A673 (cell line): Measurements from ENCODE around the gene CYP26C1. TPM values are rescaled to one million over a fixed set of nuclear protein-coding genes. Genes with fewer than 3 reads are reported as not detected.
A peak's percentile ranks its signal among the peaks of the same experiment; 100 is the strongest.

ENCODE experiments used
- BruUV-seq: library from RNA; stranded (reverse); fragments of 400-500 nt; replicated peaks from 2 replicates; lab custom pipeline; 2021; lab: Mats Ljungman, UMichigan
- CTCF ChIA-PET: fragments of 300-600 bp; sonication (Branson Sonifier 250); formaldehyde crosslinking; loops from one replicate; lab custom pipeline; 2022; ENCODE audit warnings: antibody characterized with exemption; lab: Charles Lee
- POLR2A ChIA-PET: fragments of 300-600 bp; sonication (Branson Sonifier 250); formaldehyde crosslinking; loops from one replicate; lab custom pipeline; 2022; ENCODE audit warnings: antibody characterized with exemption; ENCODE audit not compliant: low non-redundant PET; lab: Charles Lee
- DNase-seq: peaks from one replicate; pipeline ENCODE4 v3.0.0-alpha.2; 2015; ENCODE audit warnings: low spot score
- H3K27ac ChIP-seq: fragments of 200-600 bp; sonication (generic); 2 replicates; pipeline ENCODE4 v1.5.1; 2016; ENCODE audit warnings: mixed run types, low read depth, mild to moderate bottlenecking, mixed read lengths, antibody characterized with exemption, low read length; ENCODE audit not compliant: poor library complexity, severe bottlenecking
- H3K27me3 ChIP-seq: fragments of 200-600 bp; sonication (generic); replicated peaks from 2 replicates; pipeline ENCODE4 v1.6.1; 2017; ENCODE audit warnings: mixed run types, low read depth, mild to moderate bottlenecking, mixed read lengths, antibody characterized with exemption, low read length; ENCODE audit not compliant: insufficient read depth, poor library complexity
- H3K36me3 ChIP-seq: fragments of 200-600 bp; sonication (generic); 2 replicates; pipeline ENCODE4 v1.6.1; 2016; ENCODE audit warnings: mixed run types, mild to moderate bottlenecking, mixed read lengths, antibody characterized with exemption, low read length; ENCODE audit not compliant: insufficient read depth, poor library complexity, severe bottlenecking
- H3K4me1 ChIP-seq: fragments of 200-600 bp; sonication (generic); 2 replicates; pipeline ENCODE4 v1.6.1; 2017; ENCODE audit warnings: mixed run types, mild to moderate bottlenecking, mixed read lengths, antibody characterized with exemption, low read length; ENCODE audit not compliant: insufficient read depth, poor library complexity, severe bottlenecking
- H3K4me3 ChIP-seq: fragments of 200-600 bp; sonication (generic); 2 replicates; pipeline ENCODE4 v1.5.1; 2016; ENCODE audit warnings: low read depth, mixed run types, mild to moderate bottlenecking, mixed read lengths, low read length; ENCODE audit not compliant: poor library complexity, severe bottlenecking
- H3K9me3 ChIP-seq: fragments of 200-600 bp; sonication (generic); 2 replicates; pipeline ENCODE4 v1.6.1; 2016; ENCODE audit warnings: mixed run types, low read depth, mild to moderate bottlenecking, mixed read lengths, antibody characterized with exemption, low read length; ENCODE audit not compliant: poor library complexity, severe bottlenecking
- CTCF ChIP-seq: fragments of 300-800, 200-600 bp; sonication (generic); conservative IDR thresholded peaks from 2 replicates; pipeline ENCODE4 v1.5.1; 2017; ENCODE audit warnings: low read depth, mild to moderate bottlenecking, antibody characterized with exemption, low read length, moderate library complexity, mixed read lengths
- EZH2 ChIP-seq: fragments of 200-600 bp; sonication (generic); IDR thresholded peaks from 2 replicates; pipeline ENCODE4 v1.6.1; 2017; ENCODE audit warnings: borderline replicate concordance, low read depth, mild to moderate bottlenecking, mixed read lengths, antibody characterized with exemption, low read length; ENCODE audit not compliant: poor library complexity, severe bottlenecking
- intact Hi-C: fragments of 100-400 bp; cut with micrococcal nuclease; formaldehyde crosslinking; loops from one replicate; pipeline ENCODE4 v1.10.0; 2022; ENCODE audit not compliant: unreplicated experiment
- total RNA-seq: library from RNA; stranded (reverse); gene quantifications from 2 replicates; pipeline ENCODE4 v1.2.3, GENCODE V29; 2021

The CYP26C1 gene
- total RNA-seq, 1 experiment from 2014 or later = 0.13 TPM

- H3K9me3 ChIP-seq = no peaks in the 10 kb centered on the region
- no TSS peak for BruUV-seq
- CTCF ChIA-PET = no interaction called here
- no peak for DNase-seq
- H3K36me3 ChIP-seq = no peaks in the 10 kb centered on the region
- intact Hi-C loops = loop anchor here (5.0 kb wide), 1 partner anchor 181 kb away; no protein-coding TSS in a partner anchor
- H3K27me3 ChIP-seq = peaks cover 96% of the 10 kb centered on the region
- POLR2A ChIA-PET = no interaction called here
- no peak within 1 kb of the TSS for H3K27ac ChIP-seq
- H3K4me1 ChIP-seq = peaks cover 25% of the 10 kb centered on the region
- H3K4me3 ChIP-seq = peak within 1 kb of the TSS; percentile 44
- no peak for TF ChIP-seq CTCF
- TF ChIP-seq EZH2 = peak; percentile 20
Measured at GRCh38 chr10:93073539-93074146, 13.0 kb downstream of the CYP26C1 start, which contains the start of gene CYP26A1. Gene CYP26A1 (plus strand): TSS chr10:93073893. CDS start chr10:93073935, 42 bp downstream.

- ChIA-PET CTCF (no interaction called here), POLR2A (no interaction called here)
- no peak overlapping the region for H3K27ac ChIP-seq
- H3K4me1 ChIP-seq = peaks cover 25% of the 10 kb centered on the region
- no peaks in the 10 kb centered on the region for H3K9me3 ChIP-seq
- intact Hi-C loops = loop anchor here (5.0 kb wide), 1 partner anchor 182 kb away; no protein-coding TSS in a partner anchor
- no TSS peak for BruUV-seq
- TF ChIP-seq CTCF (peak; percentile 48), EZH2 (no peak)
- peak; percentile 68 for DNase-seq
- H3K27me3 ChIP-seq = peaks cover 90% of the 10 kb centered on the region
- no peaks in the 10 kb centered on the region for H3K36me3 ChIP-seq
- H3K4me3 ChIP-seq = peak overlapping the region; percentile 44
Measured at GRCh38 chr10:93074147-93074596, 13.6 kb downstream of the CYP26C1 start.

- TF ChIP-seq EZH2 (peak; percentile 55), CTCF (no peak)
- Histone ChIP-seq H3K27me3 (peaks cover 85% of the 10 kb centered on the region), H3K9me3 (no peaks in the 10 kb centered on the region), H3K4me3 (peak overlapping the region; percentile 44), H3K36me3 (no peaks in the 10 kb centered on the region), H3K27ac (no peak overlapping the region), H3K4me1 (peaks cover 25% of the 10 kb centered on the region)
- CTCF ChIA-PET = interaction anchor here (2.0 kb wide), 1 partner anchor 282 kb away, joined by 6 read pairs; no protein-coding TSS in a partner anchor
- intact Hi-C loops = loop anchor here (5.0 kb wide), 1 partner anchor 182 kb away; no protein-coding TSS in a partner anchor
- POLR2A ChIA-PET = no interaction called here
- BruUV-seq = no TSS peak
- DNase-seq = no peak
Measured at GRCh38 chr10:93074597-93075368, 14.2 kb downstream of the CYP26C1 start.
